ENCODE measurements around the gene SPDEF.

The SPDEF gene

GRCh38 chr6:34538581-34538980, 17.5 kb downstream of the SPDEF start:
- Histone ChIP-seq H3K27ac (ENCODE audit: low read length) (no peak overlapping the region), H3K36me3 (ENCODE audit: insufficient read depth, low read depth, low read length) (no peaks in the 10 kb centered on the region), H3K4me1 (ENCODE audit: insufficient read depth, low read length) (no peaks in the 10 kb centered on the region), H3K4me3 (ENCODE audit: low read length) (no peak overlapping the region), H3K27me3 (ENCODE audit: insufficient read depth, low read length) (no peaks in the 10 kb centered on the region), H3K9me3 (ENCODE audit: insufficient read depth, low read depth, low read length) (no peaks in the 10 kb centered on the region), H3K9ac (ENCODE audit: low read depth, low read length) (no peak overlapping the region)

- H3K36me3 ChIP-seq (ENCODE audit: insufficient read depth, low read depth, low read length), result no peaks in the 10 kb centered on the region
- no peaks in the 10 kb centered on the region for H3K4me1 ChIP-seq (ENCODE audit: insufficient read depth, low read length)
- H3K9me3 ChIP-seq (ENCODE audit: insufficient read depth, low read depth, low read length), result no peaks in the 10 kb centered on the region
- H3K4me3 ChIP-seq (ENCODE audit: low read length), result no peak overlapping the region
- no peak overlapping the region for H3K9ac ChIP-seq (ENCODE audit: low read depth, low read length)
- no peaks in the 10 kb centered on the region for H3K27me3 ChIP-seq (ENCODE audit: insufficient read depth, low read length)
- no peak overlapping the region for H3K27ac ChIP-seq (ENCODE audit: low read length)
Observed at GRCh38 chr6:34537922-34538550, 18.1 kb downstream of the SPDEF start.

GRCh38 chr6:34536959-34537848, 18.9 kb downstream of the SPDEF start:
- no peak overlapping the region for H3K9ac ChIP-seq (ENCODE audit: low read depth, low read length)
- H3K27me3 ChIP-seq (ENCODE audit: insufficient read depth, low read length), result no peaks in the 10 kb centered on the region
- H3K4me3 ChIP-seq (ENCODE audit: low read length), result no peak overlapping the region
- no peaks in the 10 kb centered on the region for H3K9me3 ChIP-seq (ENCODE audit: insufficient read depth, low read depth, low read length)
- H3K27ac ChIP-seq (ENCODE audit: low read length), result no peak overlapping the region
- no peaks in the 10 kb centered on the region for H3K4me1 ChIP-seq (ENCODE audit: insufficient read depth, low read length)
- no peaks in the 10 kb centered on the region for H3K36me3 ChIP-seq (ENCODE audit: insufficient read depth, low read depth, low read length)

- Histone ChIP-seq H3K27me3 (ENCODE audit: insufficient read depth, low read length) (no peaks in the 10 kb centered on the region), H3K9me3 (ENCODE audit: insufficient read depth, low read depth, low read length) (no peaks in the 10 kb centered on the region), H3K36me3 (ENCODE audit: insufficient read depth, low read depth, low read length) (no peaks in the 10 kb centered on the region), H3K27ac (ENCODE audit: low read length) (no peak overlapping the region), H3K4me1 (ENCODE audit: insufficient read depth, low read length) (no peaks in the 10 kb centered on the region), H3K4me3 (ENCODE audit: low read length) (no peak overlapping the region), H3K9ac (ENCODE audit: low read depth, low read length) (no peak overlapping the region)
Observed at GRCh38 chr6:34536251-34536958, 19.7 kb downstream of the SPDEF start.

GRCh38 chr6:34535646-34536045, 20.5 kb downstream of the SPDEF start:
- H3K27ac ChIP-seq (ENCODE audit: low read length), result no peak overlapping the region
- no peaks in the 10 kb centered on the region for H3K27me3 ChIP-seq (ENCODE audit: insufficient read depth, low read length)
- no peak overlapping the region for H3K9ac ChIP-seq (ENCODE audit: low read depth, low read length)

GRCh38 chr6:34535199-34535598, 20.9 kb downstream of the SPDEF start:
- no peak overlapping the region for H3K27ac ChIP-seq (ENCODE audit: low read length)
- H3K9ac ChIP-seq (ENCODE audit: low read depth, low read length), result no peak overlapping the region
- no peak overlapping the region for H3K4me3 ChIP-seq (ENCODE audit: low read length)
- no peaks in the 10 kb centered on the region for H3K27me3 ChIP-seq (ENCODE audit: insufficient read depth, low read length)
- no peaks in the 10 kb centered on the region for H3K9me3 ChIP-seq (ENCODE audit: insufficient read depth, low read depth, low read length)
- H3K4me1 ChIP-seq (ENCODE audit: insufficient read depth, low read length), result no peaks in the 10 kb centered on the region
- H3K36me3 ChIP-seq (ENCODE audit: insufficient read depth, low read depth, low read length), result no peaks in the 10 kb centered on the region

More at GRCh38 chr6:34535646-34536045, 20.5 kb downstream of the SPDEF start:
- Histone ChIP-seq H3K9me3 (ENCODE audit: insufficient read depth, low read depth, low read length) (no peaks in the 10 kb centered on the region), H3K36me3 (ENCODE audit: insufficient read depth, low read depth, low read length) (no peaks in the 10 kb centered on the region), H3K4me3 (ENCODE audit: low read length) (no peak overlapping the region), H3K4me1 (ENCODE audit: insufficient read depth, low read length) (no peaks in the 10 kb centered on the region)

- H3K36me3 ChIP-seq (ENCODE audit: insufficient read depth, low read depth, low read length), result no peaks in the 10 kb centered on the region
- no peak overlapping the region for H3K27ac ChIP-seq (ENCODE audit: low read length)
- H3K4me3 ChIP-seq (ENCODE audit: low read length), result no peak overlapping the region
- no peak overlapping the region for H3K9ac ChIP-seq (ENCODE audit: low read depth, low read length)
- H3K27me3 ChIP-seq (ENCODE audit: insufficient read depth, low read length), result no peaks in the 10 kb centered on the region
- H3K9me3 ChIP-seq (ENCODE audit: insufficient read depth, low read depth, low read length), result no peaks in the 10 kb centered on the region
- no peaks in the 10 kb centered on the region for H3K4me1 ChIP-seq (ENCODE audit: insufficient read depth, low read length)
Observed at GRCh38 chr6:34534656-34535055, 21.5 kb downstream of the SPDEF start.

GRCh38 chr6:34534146-34534545, 22.0 kb downstream of the SPDEF start:
- H3K27ac ChIP-seq (ENCODE audit: low read length), result no peak overlapping the region
- H3K9me3 ChIP-seq (ENCODE audit: insufficient read depth, low read depth, low read length), result no peaks in the 10 kb centered on the region
- no peak overlapping the region for H3K4me3 ChIP-seq (ENCODE audit: low read length)
- no peaks in the 10 kb centered on the region for H3K36me3 ChIP-seq (ENCODE audit: insufficient read depth, low read depth, low read length)
- no peaks in the 10 kb centered on the region for H3K27me3 ChIP-seq (ENCODE audit: insufficient read depth, low read length)
- no peak overlapping the region for H3K9ac ChIP-seq (ENCODE audit: low read depth, low read length)
- H3K4me1 ChIP-seq (ENCODE audit: insufficient read depth, low read length), result no peaks in the 10 kb centered on the region

- H3K4me3 ChIP-seq (ENCODE audit: low read length), result no peak overlapping the region
- H3K36me3 ChIP-seq (ENCODE audit: insufficient read depth, low read depth, low read length), result no peaks in the 10 kb centered on the region
- no peaks in the 10 kb centered on the region for H3K27me3 ChIP-seq (ENCODE audit: insufficient read depth, low read length)
- H3K9ac ChIP-seq (ENCODE audit: low read depth, low read length), result no peak overlapping the region
- H3K9me3 ChIP-seq (ENCODE audit: insufficient read depth, low read depth, low read length), result no peaks in the 10 kb centered on the region
- peaks cover 9% of the 10 kb centered on the region; the same call in 1 of the 2 replicates for H3K4me1 ChIP-seq (ENCODE audit: insufficient read depth, low read length)
- H3K27ac ChIP-seq (ENCODE audit: low read length), result no peak overlapping the region
Observed at GRCh38 chr6:34532230-34532629, 23.9 kb downstream of the SPDEF start.

GRCh38 chr6:34531580-34532201, 24.4 kb downstream of the SPDEF start:
- Histone ChIP-seq H3K9ac (ENCODE audit: low read depth, low read length) (no peak overlapping the region), H3K27ac (ENCODE audit: low read length) (no peak overlapping the region), H3K9me3 (ENCODE audit: insufficient read depth, low read depth, low read length) (no peaks in the 10 kb centered on the region), H3K36me3 (ENCODE audit: insufficient read depth, low read depth, low read length) (no peaks in the 10 kb centered on the region), H3K27me3 (ENCODE audit: insufficient read depth, low read length) (no peaks in the 10 kb centered on the region), H3K4me3 (ENCODE audit: low read length) (no peak overlapping the region), H3K4me1 (ENCODE audit: insufficient read depth, low read length) (peaks cover 10% of the 10 kb centered on the region; the same call in 1 of the 2 replicates)

- Histone ChIP-seq H3K4me1 (ENCODE audit: insufficient read depth, low read length) (peaks cover 14% of the 10 kb centered on the region; the same call in 1 of the 2 replicates), H3K27ac (ENCODE audit: low read length) (no peak overlapping the region), H3K36me3 (ENCODE audit: insufficient read depth, low read depth, low read length) (no peaks in the 10 kb centered on the region), H3K27me3 (ENCODE audit: insufficient read depth, low read length) (no peaks in the 10 kb centered on the region), H3K4me3 (ENCODE audit: low read length) (no peak overlapping the region), H3K9ac (ENCODE audit: low read depth, low read length) (no peak overlapping the region), H3K9me3 (ENCODE audit: insufficient read depth, low read depth, low read length) (no peaks in the 10 kb centered on the region)
Observed at GRCh38 chr6:34530753-34531365, 25.3 kb downstream of the SPDEF start.

All from iPS-20b (cell line).